MM.1S (cell line): ENCODE measurements around the gene RRP12.

Experiments used
- CTCF ChIP-seq: fragments of 300-600 bp; sonication (generic); IDR thresholded peaks from 2 replicates; pipeline ENCODE4 v1.5.1; 2016; ENCODE audit warnings: antibody characterized with exemption, low read length, mixed read lengths
- EZH2 ChIP-seq: fragments of 300-600 bp; sonication (generic); optimal IDR thresholded peaks from 2 replicates; pipeline ENCODE3; 2017; ENCODE audit warnings: low read depth, mild to moderate bottlenecking, antibody characterized with exemption, low read length, mixed read lengths
- EZH2phosphoT487 ChIP-seq: fragments of 300-600 bp; sonication (generic); IDR thresholded peaks from 2 replicates; pipeline ENCODE4 v1.6.1; 2018; ENCODE audit warnings: antibody characterized with exemption, low read length

- no peak for TF ChIP-seq CTCF
- no peak for TF ChIP-seq EZH2phosphoT487
- TF ChIP-seq EZH2 = no peak
These were observed 41.1 kb upstream of the RRP12 start for GRCh38 chr10:97442277-97442676.
